ENCODE results near the gene SLC35F3.

The SLC35F3 gene

DNA sequence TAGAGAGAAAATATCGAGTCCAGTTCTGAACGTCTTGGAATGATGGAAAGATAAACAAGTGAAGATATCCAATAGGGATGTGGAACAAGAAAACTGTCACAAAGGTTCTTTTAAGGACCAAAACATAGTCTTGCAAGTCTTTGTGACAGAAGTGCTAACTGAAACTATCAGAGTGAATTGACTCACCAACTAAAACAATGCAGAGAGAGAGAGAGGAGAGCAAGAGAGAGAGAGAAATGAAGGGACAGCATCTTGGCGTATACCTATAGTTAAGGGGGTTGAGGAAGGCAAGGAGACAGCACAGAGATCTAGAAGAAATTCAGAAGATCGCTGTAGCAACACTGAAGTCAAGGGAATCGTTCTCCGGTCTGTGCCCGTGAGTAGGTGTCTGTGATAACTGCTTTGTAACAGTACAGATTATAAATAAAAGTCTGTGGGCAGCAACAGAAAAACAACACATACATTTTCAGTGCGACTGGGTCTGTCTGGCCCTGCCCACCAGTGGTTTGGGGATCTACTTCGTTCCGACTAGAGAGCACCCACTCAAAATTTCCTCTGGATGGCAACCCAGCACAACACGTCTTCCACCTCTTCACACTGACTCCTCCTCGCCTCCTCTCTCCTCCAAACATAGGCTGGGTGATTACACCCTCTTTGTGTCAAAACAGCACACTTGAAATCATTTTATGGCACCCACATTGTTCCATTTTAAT is 464.0 kb downstream of the SLC35F3 start:
- Histone ChIP-seq H3K4me1 (ENCODE audit: control insufficient read depth, low read length) (peaks cover 11% of the 10 kb centered on the region), H3K36me3 (ENCODE audit: control insufficient read depth, low read length) (no peaks in the 10 kb centered on the region; the same call in 1 of the 2 replicates), H3F3A (ENCODE audit: control insufficient read depth, insufficient read depth) (peaks cover 13% of the 10 kb centered on the region; the same call in 1 of the 2 replicates), H3K79me2 (ENCODE audit: control insufficient read depth, low read length) (peaks cover 11% of the 10 kb centered on the region), H3K9me2 (replicated peaks; ENCODE audit: control insufficient read depth, low read length) (no peaks in the 10 kb centered on the region), H4K20me1 (ENCODE audit: control insufficient read depth, insufficient read depth, low read depth, low read length) (no peaks in the 10 kb centered on the region), H3K27ac (ENCODE audit: low read depth, low read length) (no peak overlapping the region), H3K9me3 (ENCODE audit: control insufficient read depth, insufficient read depth, low read length) (no peaks in the 10 kb centered on the region), H3K4me3 (ENCODE audit: low read length) (no peak overlapping the region), H3K27me3 (ENCODE audit: control insufficient read depth, low read length) (0 out of 2 replicates have a peak, but pooled peaks cover 3% of the 10 kb centered on the region), H3K4me2 (ENCODE audit: low read length) (no peak overlapping the region)
- TF ChIP-seq EZH2phosphoT487 (IDR thresholded peaks at IDR 0.05; ENCODE audit: borderline replicate concordance, low read length) = no peak
- TF ChIP-seq, protein P1, sequence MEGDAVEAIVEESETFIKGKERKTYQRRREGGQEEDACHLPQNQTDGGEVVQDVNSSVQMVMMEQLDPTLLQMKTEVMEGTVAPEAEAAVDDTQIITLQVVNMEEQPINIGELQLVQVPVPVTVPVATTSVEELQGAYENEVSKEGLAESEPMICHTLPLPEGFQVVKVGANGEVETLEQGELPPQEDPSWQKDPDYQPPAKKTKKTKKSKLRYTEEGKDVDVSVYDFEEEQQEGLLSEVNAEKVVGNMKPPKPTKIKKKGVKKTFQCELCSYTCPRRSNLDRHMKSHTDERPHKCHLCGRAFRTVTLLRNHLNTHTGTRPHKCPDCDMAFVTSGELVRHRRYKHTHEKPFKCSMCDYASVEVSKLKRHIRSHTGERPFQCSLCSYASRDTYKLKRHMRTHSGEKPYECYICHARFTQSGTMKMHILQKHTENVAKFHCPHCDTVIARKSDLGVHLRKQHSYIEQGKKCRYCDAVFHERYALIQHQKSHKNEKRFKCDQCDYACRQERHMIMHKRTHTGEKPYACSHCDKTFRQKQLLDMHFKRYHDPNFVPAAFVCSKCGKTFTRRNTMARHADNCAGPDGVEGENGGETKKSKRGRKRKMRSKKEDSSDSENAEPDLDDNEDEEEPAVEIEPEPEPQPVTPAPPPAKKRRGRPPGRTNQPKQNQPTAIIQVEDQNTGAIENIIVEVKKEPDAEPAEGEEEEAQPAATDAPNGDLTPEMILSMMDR (IDR thresholded peaks at IDR 0.05; ENCODE audit: low read depth, low read length, poor library complexity, severe bottlenecking) = no peak

DNA sequence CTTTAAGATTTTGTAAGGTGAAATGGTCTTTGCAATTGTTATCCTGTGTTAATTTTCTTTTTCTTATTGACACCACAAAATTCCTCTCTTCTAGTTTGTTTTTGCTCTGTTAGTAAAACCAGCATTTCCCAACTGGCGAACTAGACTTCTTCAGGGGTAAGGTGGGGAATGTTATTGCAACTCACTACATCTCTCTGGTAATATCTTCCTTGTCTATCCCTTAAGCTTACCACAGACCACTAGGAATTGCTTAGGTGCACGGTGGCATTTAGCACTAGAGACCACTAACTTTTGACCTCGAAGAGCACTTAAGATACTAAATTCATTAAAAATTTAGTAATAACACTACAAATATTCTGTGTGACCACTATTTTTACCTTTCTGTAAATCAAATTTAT is 464.6 kb downstream of the SLC35F3 start:
- Histone ChIP-seq H4K20me1 (ENCODE audit: control insufficient read depth, insufficient read depth, low read depth, low read length) (no peaks in the 10 kb centered on the region), H3K79me2 (ENCODE audit: control insufficient read depth, low read length) (peaks cover 12% of the 10 kb centered on the region), H3K9me3 (ENCODE audit: control insufficient read depth, insufficient read depth, low read length) (no peaks in the 10 kb centered on the region), H3K27me3 (ENCODE audit: control insufficient read depth, low read length) (0 out of 2 replicates have a peak, but pooled peaks cover 3% of the 10 kb centered on the region), H3K27ac (ENCODE audit: low read depth, low read length) (no peak overlapping the region), H3F3A (ENCODE audit: control insufficient read depth, insufficient read depth) (peaks cover 13% of the 10 kb centered on the region; the same call in 1 of the 2 replicates), H3K4me3 (ENCODE audit: low read length) (no peak overlapping the region), H3K4me2 (ENCODE audit: low read length) (no peak overlapping the region), H3K9me2 (replicated peaks; ENCODE audit: control insufficient read depth, low read length) (no peaks in the 10 kb centered on the region), H3K4me1 (ENCODE audit: control insufficient read depth, low read length) (peaks cover 11% of the 10 kb centered on the region), H3K36me3 (ENCODE audit: control insufficient read depth, low read length) (no peaks in the 10 kb centered on the region; the same call in 1 of the 2 replicates)
- TF ChIP-seq, protein P1 (IDR thresholded peaks at IDR 0.05; ENCODE audit: low read depth, low read length, poor library complexity, severe bottlenecking) = no peak

DNA sequence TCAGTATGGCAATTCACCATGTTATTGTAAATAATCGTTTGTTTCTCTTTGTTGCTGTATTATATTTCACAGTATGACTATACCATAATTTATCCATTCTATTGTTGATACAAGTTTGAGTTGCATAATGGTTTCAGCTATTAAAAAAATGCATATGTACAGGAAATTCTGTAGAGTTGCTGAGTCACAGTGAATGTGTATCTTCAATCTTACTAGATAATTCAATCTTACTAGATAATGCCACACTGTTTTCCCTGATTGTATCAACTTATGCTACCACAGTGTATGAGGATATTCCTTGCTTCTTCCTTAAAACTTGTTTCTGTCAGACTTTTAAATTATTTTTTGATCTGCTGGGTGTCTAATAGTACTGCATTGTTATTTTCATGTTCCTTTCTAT is 465.3 kb downstream of the SLC35F3 start:
- H3K9me2 ChIP-seq (replicated peaks; ENCODE audit: control insufficient read depth, low read length) = no peaks in the 10 kb centered on the region
- 0 out of 2 replicates have a peak, but pooled peaks cover 3% of the 10 kb centered on the region for H3K27me3 ChIP-seq (ENCODE audit: control insufficient read depth, low read length)
- no peaks in the 10 kb centered on the region for H3K9me3 ChIP-seq (ENCODE audit: control insufficient read depth, insufficient read depth, low read length)
- H3K36me3 ChIP-seq (ENCODE audit: control insufficient read depth, low read length) = no peaks in the 10 kb centered on the region; the same call in 1 of the 2 replicates
- no peaks in the 10 kb centered on the region for H4K20me1 ChIP-seq (ENCODE audit: control insufficient read depth, insufficient read depth, low read depth, low read length)
- H3K4me3 ChIP-seq (ENCODE audit: low read length) = no peak overlapping the region
- H3K4me2 ChIP-seq (ENCODE audit: low read length) = no peak overlapping the region
- H3K27ac ChIP-seq (ENCODE audit: low read depth, low read length) = no peak overlapping the region
- peaks cover 16% of the 10 kb centered on the region for H3K4me1 ChIP-seq (ENCODE audit: control insufficient read depth, low read length)
- TF ChIP-seq, protein P1 (IDR thresholded peaks at IDR 0.05; ENCODE audit: low read depth, low read length, poor library complexity, severe bottlenecking) = no peak
- no peak for TF ChIP-seq EZH2phosphoT487 (IDR thresholded peaks at IDR 0.05; ENCODE audit: borderline replicate concordance, low read length)
- H3F3A ChIP-seq (ENCODE audit: control insufficient read depth, insufficient read depth) = peaks cover 13% of the 10 kb centered on the region; the same call in 1 of the 2 replicates
- H3K79me2 ChIP-seq (ENCODE audit: control insufficient read depth, low read length) = peaks cover 19% of the 10 kb centered on the region
